GM13977 (cell line): ENCODE data around the gene CSRP1.

Source experiments
- DNase-seq: peaks from one replicate; pipeline ENCODE4 v3.0.0; 2012; ENCODE audit warnings: low spot score
- in situ Hi-C: fragments of 300-500 bp; cut with MboI; formaldehyde crosslinking; loops from one replicate; pipeline ENCODE4 v1.12.0; 2022; ENCODE audit warnings: low sequenced_read_pairs, low pct_unique_long_range_greater_than_20kb, mixed read lengths, inconsistent platforms; ENCODE audit not compliant: unreplicated experiment
- TF ChIP-seq, protein P1 (sequence below): IDR thresholded peaks from 2 replicates; pipeline ENCODE4 v1.5.1; 2012; ENCODE audit warnings: mild to moderate bottlenecking, control low read depth; ENCODE audit not compliant: insufficient read depth; ENCODE audit errors: extremely low read depth, missing control alignments

The CSRP1 gene

DNA sequence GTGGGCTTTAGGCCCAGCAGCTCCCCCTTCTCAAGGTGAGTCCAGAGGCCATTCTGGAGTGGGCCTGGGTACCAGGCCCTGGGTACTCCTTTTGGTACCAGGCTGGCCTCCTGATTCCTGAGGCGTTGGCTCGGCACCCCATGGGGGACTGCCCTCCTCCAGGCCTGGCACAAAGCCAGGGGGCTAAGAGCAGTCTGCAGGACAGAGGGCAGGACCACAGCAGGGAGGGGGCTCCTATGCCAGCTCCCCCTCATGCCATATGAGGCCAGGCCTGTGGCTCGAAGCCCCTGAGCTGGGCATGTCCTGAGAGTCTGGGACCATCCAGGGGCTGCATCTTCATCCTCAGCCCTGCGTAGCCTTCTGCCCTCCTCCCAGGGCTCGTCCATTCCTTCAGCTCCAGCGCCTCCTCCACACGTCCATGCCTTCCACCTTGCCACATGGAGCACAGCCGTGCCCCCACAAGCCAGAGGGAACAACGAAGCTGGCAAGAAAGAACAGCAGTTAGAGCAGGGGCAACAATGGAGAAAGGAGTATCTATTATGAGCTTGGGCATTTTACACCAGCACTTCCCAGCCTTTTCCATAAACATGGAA, 41.1 kb downstream of the CSRP1 start:
- in situ Hi-C loops = no loop called here
- TF ChIP-seq, protein P1, sequence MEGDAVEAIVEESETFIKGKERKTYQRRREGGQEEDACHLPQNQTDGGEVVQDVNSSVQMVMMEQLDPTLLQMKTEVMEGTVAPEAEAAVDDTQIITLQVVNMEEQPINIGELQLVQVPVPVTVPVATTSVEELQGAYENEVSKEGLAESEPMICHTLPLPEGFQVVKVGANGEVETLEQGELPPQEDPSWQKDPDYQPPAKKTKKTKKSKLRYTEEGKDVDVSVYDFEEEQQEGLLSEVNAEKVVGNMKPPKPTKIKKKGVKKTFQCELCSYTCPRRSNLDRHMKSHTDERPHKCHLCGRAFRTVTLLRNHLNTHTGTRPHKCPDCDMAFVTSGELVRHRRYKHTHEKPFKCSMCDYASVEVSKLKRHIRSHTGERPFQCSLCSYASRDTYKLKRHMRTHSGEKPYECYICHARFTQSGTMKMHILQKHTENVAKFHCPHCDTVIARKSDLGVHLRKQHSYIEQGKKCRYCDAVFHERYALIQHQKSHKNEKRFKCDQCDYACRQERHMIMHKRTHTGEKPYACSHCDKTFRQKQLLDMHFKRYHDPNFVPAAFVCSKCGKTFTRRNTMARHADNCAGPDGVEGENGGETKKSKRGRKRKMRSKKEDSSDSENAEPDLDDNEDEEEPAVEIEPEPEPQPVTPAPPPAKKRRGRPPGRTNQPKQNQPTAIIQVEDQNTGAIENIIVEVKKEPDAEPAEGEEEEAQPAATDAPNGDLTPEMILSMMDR = no peak
- DNase-seq = no peak

DNA sequence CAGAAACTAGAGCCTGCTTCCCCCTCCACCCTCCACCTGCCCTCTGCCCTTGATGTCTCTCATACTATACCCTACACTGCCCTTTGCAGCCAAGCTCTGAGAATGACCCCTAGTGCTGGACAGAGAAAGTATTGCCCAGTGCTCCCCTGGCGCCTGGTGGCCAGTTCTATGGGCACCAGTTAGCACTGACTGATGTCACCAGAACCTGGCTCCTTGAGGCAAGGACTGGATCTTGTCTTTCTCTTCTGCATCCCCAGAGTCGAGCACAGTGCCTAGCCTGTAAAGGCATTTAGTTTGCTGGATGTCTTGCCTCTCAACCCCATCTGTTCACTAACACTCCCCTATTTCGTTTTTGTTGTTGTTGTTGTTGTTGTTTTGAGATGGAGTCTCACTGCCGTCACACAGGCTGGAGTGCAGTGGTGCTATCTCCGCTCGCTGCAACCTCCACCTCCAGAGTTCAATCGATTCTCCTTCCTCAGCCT, 43.8 kb downstream of the CSRP1 start:
- in situ Hi-C loops = no loop called here
- TF ChIP-seq, protein P1 = no peak
- no peak for DNase-seq

DNA sequence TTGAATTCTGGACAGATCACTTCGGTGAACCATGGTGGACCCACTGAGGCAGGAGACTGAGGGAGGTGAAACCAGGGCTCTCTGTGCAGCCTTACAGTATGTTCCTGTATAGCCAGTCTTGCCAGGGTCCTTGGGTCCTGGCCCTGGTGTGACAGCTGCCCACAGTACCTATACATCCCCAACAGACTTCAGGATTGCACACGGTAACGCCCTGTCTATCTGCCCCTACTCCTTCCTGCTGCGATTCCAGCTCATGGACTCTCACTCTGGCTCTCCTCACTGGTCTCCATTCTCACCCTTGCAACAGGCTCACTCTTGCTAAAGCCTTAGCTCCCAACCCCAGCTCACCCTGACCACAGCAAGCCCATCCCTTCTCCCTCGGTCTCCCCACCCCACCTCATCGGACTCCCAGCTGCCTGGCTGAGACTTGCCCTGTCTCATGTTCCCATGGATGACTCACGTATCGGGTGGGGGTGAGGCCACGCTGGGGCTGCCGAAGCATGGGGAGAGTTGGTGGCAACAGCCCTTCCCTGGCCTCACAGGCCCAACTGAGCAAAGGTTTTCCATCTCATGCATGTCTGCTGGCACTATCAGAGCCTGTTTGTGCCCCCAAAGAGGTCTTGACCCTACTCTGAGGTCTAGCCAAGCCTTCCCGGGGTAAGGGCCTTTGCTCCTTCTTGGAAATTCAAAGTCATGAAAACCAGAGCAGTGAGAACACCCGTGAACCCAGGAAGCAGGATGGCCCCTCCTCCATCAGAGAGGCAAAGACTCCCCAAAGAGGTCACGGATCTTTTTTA, 45.1 kb downstream of the CSRP1 start:
- in situ Hi-C loops = no loop called here
- no peak for DNase-seq
- TF ChIP-seq, protein P1 = no peak

DNA sequence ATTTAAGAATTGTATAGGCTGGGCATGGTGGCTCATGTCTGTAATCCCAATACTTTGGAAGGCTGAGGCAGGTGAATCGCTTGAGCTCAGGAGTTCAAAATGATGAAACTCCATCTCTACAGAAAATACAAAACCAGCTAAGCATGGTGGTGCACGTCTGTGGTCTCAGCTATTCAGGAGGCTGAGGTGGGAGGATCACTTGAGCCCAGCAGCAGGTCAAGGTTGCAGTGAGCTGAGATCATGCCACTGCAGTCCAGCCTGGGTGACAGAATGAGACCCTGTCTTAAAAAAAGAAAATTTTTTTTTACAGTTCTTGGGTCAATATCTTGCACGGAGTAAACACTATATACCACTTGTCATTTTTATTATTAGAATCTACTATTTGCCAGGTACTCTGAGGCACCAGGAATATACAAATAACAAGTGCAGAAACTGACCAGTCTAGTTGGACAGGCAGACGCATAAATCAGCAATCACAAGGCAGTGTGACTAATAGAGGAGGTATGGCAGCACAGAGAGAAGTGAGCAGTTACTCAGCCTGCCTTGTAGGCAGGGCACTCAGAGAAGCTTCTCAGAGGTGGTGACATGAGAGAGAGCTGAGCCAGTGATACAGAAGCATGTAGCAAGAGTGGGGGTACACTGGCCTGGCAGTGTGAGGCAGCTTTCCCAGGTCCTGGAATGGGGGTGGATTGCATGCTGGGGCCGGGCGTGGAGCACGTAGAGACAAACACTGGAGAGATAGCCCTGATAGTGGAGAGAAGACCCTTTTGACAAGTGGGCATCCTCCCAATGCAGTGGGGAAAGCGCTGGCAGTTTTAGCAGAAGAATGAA, 45.9 kb downstream of the CSRP1 start:
- TF ChIP-seq, protein P1 = no peak
- in situ Hi-C loops = no loop called here
- DNase-seq = no peak

DNA sequence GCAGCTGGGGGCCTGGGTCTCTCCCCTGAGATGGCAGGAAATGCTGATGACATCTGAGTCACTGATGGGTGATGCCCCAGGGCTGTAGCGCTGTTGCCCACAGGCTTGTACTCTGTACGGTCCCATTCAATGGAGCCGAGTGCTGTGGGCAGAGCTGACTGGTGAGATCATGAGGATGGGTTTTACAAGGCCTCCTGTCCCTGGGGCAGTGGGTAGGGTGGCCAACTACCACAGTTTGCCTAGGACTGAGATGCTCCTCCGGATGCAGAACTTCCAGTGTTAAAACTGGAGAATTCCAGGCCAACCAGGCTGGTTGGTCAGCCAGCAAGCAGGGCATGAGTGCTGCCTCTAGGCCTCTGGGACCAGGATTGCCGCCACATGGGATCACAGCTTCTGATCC, 47.1 kb downstream of the CSRP1 start:
- DNase-seq = no peak
- TF ChIP-seq, protein P1 = no peak
- in situ Hi-C loops = no loop called here

DNA sequence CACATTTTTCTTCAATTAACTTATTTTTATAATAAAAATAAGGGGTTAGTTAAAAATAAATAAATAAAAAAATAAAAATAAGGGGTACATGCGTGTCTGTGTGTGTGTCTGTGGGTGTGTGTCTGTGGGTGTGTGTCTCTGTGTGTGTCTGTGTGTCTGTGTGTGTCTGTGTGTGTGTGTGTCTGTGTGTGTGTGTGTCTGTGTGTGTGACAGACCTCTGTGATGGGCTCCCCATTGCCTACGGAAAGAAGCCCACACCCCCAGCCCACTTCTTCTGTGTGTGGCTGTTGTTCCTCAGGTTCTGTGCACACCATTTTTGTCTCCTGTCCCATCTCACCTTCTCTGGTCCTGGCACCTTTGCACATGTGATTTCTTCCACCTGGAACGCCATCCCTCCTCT, 47.9 kb downstream of the CSRP1 start:
- in situ Hi-C loops = no loop called here
- no peak for DNase-seq
- TF ChIP-seq, protein P1 = no peak
